Germinal center (tissue), 1 donor: ENCODE data around the gene PIGH.
"Not testable (repeated sequence)": the region's sequence is repeated elsewhere in the genome, so short reads cannot be mapped to it uniquely, and the experiment has no call there.

Experiments
- DNase-seq: peaks from one replicate; pipeline ENCODE4 v3.0.0; 2012; ENCODE audit warnings: mixed read lengths, low spot score

Gene PIGH

DNA sequence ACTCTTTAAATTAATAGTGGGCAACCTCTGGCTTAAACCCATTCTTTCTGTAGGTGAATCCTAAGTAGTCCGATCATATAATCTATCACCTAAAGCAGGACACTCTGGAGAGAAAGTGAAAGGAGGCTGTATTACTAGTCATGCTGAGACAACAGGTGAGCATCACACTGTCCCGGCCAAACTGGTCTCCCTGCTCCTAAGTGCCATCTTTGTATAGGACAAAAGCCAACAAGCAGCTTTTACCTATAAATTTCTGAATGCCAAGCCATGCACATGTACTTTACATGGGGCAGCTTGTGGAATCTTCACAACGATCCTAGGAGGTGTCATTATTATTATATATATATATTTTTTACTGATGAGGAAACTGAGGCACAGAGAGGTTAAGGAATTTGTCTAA lies 48.9 kb downstream of the PIGH start:
- no peak for DNase-seq

DNA sequence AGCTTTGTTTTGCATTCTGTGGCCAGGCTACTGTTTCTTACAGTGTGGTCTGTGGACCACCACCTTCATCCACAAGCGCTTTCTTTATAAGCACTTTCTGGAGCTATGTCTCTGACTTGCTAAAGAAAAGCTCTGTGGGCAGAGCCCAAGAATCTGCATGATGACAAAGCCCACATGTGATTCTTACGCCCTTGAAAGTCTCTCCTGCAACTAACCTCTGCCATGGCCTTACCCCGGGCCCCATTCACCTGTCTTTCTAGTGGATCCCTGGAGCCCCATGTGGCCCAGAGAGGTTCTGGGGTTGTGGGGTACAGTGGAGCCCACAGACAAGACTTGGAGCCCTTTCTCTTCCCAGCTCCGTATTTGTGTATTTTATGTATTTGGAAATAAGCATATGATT lies 50.3 kb downstream of the PIGH start:
- no peak for DNase-seq

DNA sequence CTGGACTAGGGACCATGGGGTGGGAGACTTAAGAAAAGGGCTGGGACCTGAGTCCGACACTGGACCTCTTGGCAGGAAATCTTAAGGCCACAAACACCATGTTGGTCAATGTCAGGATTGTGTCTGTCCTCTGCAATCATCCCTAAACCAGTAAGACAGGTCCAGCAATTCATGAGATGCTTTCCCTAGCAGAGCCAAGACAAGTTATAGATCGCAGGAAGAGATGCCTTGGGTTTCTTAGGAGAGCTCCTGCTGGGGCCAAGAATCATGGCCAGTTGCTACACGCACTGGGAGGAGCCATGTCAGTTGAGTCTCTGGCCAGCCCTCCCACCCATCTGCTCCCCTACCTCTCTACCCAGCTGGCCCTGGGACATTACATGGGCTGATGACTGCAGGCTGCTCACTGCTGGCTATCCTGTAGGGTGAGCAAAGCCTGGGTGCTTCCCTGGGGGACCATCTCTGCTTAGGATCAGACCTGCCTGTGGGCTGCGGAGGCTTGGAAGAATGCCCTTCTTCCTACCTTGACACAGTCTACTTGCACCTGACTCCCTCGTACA lies 52.8 kb downstream of the PIGH start:
- DNase-seq, result no peak

GRCh38 chr14:67544590-67544989 lies 55.5 kb downstream of the PIGH start:
- no peak for DNase-seq

DNA sequence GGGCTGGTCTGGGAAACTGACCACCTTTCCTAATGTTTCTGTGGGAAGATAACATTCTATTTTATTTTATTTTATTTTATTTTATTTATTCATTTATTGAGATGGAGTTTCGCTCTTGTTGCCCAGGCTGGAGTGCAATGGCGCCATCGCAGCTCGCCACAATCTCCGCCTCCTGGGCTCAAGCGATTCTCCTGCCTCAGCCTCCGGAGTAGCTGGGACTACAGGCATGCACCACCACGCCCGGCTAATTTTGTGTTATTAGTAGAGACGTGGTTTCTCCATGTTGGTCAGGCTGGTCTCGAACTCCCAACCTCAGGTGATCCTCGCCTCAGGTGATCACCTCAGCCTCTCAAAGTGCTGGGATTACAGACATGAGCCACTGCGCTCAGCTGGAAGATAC lies 57.4 kb downstream of the PIGH start:
- not testable (repeated sequence) for DNase-seq

DNA sequence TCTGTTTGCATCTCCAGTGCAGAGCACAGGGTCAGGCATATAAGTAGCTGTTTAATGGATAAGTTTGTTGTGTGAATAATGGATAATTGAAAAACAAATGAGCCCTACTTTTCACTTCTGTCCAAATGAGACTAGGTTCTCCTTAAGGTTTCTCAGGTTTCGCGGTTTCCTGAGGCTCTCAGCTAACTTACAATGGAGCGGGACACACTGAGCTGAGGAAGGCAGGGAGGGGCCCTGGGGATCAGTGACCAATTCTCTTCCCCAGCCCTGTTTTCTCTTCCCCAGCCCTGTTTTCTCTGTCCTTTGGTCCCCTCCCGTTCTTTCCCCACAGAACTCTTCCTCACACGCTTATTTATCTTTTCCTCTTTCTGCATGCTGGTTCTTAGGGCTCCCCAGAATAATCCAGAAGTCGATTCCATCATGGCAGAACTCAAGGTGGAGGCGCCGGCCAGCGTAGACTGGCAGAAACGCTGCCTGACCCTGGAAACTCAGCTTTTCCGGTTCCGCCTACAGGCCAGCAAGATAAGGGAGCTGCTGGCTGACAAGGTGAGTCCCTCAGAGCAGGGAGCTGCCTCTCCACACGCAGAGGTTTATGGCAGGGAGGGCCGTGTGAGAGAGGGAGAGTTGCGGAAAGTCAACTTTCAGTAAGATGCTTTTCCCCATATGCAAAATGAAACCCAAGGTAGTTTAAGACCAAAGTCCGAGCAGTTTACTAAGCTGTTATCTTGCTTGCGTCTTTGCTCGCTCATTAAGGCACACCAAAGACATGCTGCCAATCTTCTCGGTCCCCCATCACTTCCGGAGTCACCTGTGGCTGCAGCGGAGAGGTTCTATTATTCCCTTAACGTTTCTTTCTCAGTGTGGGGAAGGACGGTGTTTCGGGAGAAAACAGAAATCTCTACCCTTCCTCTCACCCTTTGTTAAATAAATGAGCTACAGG lies 58.4 kb downstream of the PIGH start:
- DNase-seq, result no peak
